ENCODE results near the gene RPL26. TPM values are rescaled to one million over a fixed set of nuclear protein-coding genes. Genes with fewer than 3 reads are reported as not detected.

RPL26 gene
- total and polyA plus RNA-seq, 7 donors = 994 to 4,614 (median 1,548) TPM

- Histone ChIP-seq H3K27ac (no peak overlapping the region), H3K36me3 (ENCODE audit: insufficient read depth in 1 of 2, low read depth in 1 of 2) (no peaks in the 10 kb centered on the region), H3K4me1 (no peaks in the 10 kb centered on the region), H3K4me3 (no peak overlapping the region), H3K27me3 (ENCODE audit: insufficient read depth in 3 of 3, low read length in 2 of 3) (peaks cover 0 to 21% (median 2%) of the 10 kb centered on the region in 3 donors), H3K9me3 (no peaks in the 10 kb centered on the region)
- ATAC-seq (no peak), DNase-seq (no peak)
- TF ChIP-seq CTCF (IDR thresholded peaks at IDR 0.05) = no peak
- intact Hi-C loops (cut with DNase I) = no loop called here
- 72 to 82% (median 78%) methylated on average over 4 of the region's 4 CpGs for WGBS, 3 donors
Measured at GRCh38 chr17:8417806-8418205, 34.8 kb upstream of the RPL26 start.

- H3K36me3 ChIP-seq (ENCODE audit: insufficient read depth in 1 of 2, low read depth in 1 of 2) = no peaks in the 10 kb centered on the region
- H3K4me1 ChIP-seq = no peaks in the 10 kb centered on the region
- TF ChIP-seq CTCF (IDR thresholded peaks at IDR 0.05) = no peak
- H3K4me3 ChIP-seq = no peak overlapping the region
- intact Hi-C loops (cut with DNase I) = no loop called here
- no peak overlapping the region for H3K27ac ChIP-seq
- no peaks in the 10 kb centered on the region for H3K9me3 ChIP-seq
- no peak for ATAC-seq
- no peak for DNase-seq
- H3K27me3 ChIP-seq (ENCODE audit: insufficient read depth in 3 of 3, low read length in 2 of 3) = peaks cover 0 to 20% (median 2%) of the 10 kb centered on the region in 3 donors
Measured at GRCh38 chr17:8413938-8414337, 30.9 kb upstream of the RPL26 start.

- intact Hi-C loops (cut with DNase I) = no loop called here
- no peak overlapping the region for H3K4me3 ChIP-seq
- DNase-seq (no peak), ATAC-seq (no peak)
- 77 to 85% (median 77%) methylated on average over 4 of the region's 4 CpGs for WGBS, 3 donors
- no peaks in the 10 kb centered on the region for H3K36me3 ChIP-seq (ENCODE audit: insufficient read depth in 1 of 2, low read depth in 1 of 2)
- H3K4me1 ChIP-seq = no peaks in the 10 kb centered on the region
- TF ChIP-seq CTCF (IDR thresholded peaks at IDR 0.05) = no peak
- no peak overlapping the region for H3K27ac ChIP-seq
- no peaks in the 10 kb centered on the region for H3K9me3 ChIP-seq
- peaks cover 0 to 16% (median 2%) of the 10 kb centered on the region in 3 donors for H3K27me3 ChIP-seq (ENCODE audit: insufficient read depth in 3 of 3, low read length in 2 of 3)
Measured at GRCh38 chr17:8413328-8413727, 30.3 kb upstream of the RPL26 start.

- Histone ChIP-seq H3K4me1 (no peaks in the 10 kb centered on the region), H3K36me3 (ENCODE audit: insufficient read depth in 1 of 2, low read depth in 1 of 2) (no peaks in the 10 kb centered on the region), H3K27me3 (ENCODE audit: insufficient read depth in 3 of 3, low read length in 2 of 3) (peaks cover 0 to 4% (median 2%) of the 10 kb centered on the region in 3 donors), H3K27ac (no peak overlapping the region), H3K4me3 (no peak overlapping the region), H3K9me3 (no peaks in the 10 kb centered on the region)
- no peak for ATAC-seq
- no peak for DNase-seq
- intact Hi-C loops (cut with DNase I) = no loop called here
- no peak for TF ChIP-seq CTCF (IDR thresholded peaks at IDR 0.05)
- 73 to 79% (median 74%) methylated on average over 5 of the region's 5 CpGs for WGBS, 3 donors
Measured at GRCh38 chr17:8412089-8412488, 29.1 kb upstream of the RPL26 start.

- DNase-seq (no peak), ATAC-seq (no peak)
- Histone ChIP-seq H3K27ac (no peak overlapping the region), H3K4me1 (no peaks in the 10 kb centered on the region), H3K4me3 (no peak overlapping the region), H3K36me3 (ENCODE audit: insufficient read depth in 1 of 2, low read depth in 1 of 2) (no peaks in the 10 kb centered on the region), H3K27me3 (ENCODE audit: insufficient read depth in 3 of 3, low read length in 2 of 3) (peaks cover 0 to 4% (median 2%) of the 10 kb centered on the region in 3 donors), H3K9me3 (no peaks in the 10 kb centered on the region)
- no peak for TF ChIP-seq CTCF (IDR thresholded peaks at IDR 0.05)
- WGBS, 3 donors = 76 to 97% (median 80%) methylated on average over 1 of the region's 1 CpG
- intact Hi-C loops (cut with DNase I) = loop anchor here (1.0 to 2.0 kb wide), 2 partner anchors 334 to 335 kb away; partner anchors contain the start of gene CCDC42 (in 1 of the 2)
Measured at GRCh38 chr17:8410883-8411238, 27.9 kb upstream of the RPL26 start.

All from psoas muscle (tissue), 8 donors.